HPDE6-E6E7 (cell line): ENCODE results near the gene COLEC12.
"Not testable (repeated sequence)": the region's sequence is repeated elsewhere in the genome, so short reads cannot be mapped to it uniquely, and the experiment has no call there.

Experiments used
- DNase-seq: peaks from one replicate; pipeline ENCODE4 v3.0.0; 2011; ENCODE audit warnings: missing footprints; ENCODE audit errors: extremely low spot score

Gene COLEC12

DNA sequence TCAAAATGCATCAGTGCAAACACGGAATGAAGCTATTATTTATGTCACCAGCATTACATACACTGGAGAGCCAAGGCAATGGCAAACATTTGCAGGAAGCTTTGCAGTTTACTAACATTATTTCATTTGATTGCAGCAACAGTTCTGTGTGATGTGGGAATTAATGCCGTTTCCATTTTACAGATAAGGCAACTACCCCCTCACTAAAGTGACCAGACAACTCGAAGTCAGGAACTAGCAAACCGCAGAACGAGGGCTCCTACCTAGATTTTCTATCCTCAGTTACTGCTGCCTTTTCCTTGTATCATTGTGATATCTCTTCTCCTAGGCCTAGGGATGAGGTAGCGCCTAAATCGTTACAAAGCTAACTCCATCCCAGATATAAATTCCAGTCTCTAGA, 85.5 kb downstream of the COLEC12 start:
- no peak for DNase-seq

DNA sequence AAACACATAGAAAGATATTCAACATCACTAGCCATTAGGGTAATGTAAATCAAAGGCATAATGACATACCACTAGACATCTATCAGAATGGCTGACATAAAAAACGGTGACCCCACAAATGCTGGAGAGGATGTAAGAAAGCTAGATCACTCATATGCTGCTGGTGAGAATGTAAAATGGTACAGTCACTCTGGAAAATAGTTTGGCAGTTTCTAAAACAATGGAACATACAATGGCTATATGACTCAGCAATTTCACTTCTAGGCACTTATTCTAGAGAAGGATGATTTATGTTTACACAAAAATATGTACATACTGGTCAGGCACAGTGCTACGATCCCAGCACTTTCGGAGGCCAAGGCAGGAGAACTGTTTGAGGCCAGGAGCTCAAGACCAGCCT, 87.3 kb downstream of the COLEC12 start:
- no peak for DNase-seq

- DNase-seq, result no peak
Measured at GRCh38 chr18:410047-410455, 90.5 kb downstream of the COLEC12 start.

DNA sequence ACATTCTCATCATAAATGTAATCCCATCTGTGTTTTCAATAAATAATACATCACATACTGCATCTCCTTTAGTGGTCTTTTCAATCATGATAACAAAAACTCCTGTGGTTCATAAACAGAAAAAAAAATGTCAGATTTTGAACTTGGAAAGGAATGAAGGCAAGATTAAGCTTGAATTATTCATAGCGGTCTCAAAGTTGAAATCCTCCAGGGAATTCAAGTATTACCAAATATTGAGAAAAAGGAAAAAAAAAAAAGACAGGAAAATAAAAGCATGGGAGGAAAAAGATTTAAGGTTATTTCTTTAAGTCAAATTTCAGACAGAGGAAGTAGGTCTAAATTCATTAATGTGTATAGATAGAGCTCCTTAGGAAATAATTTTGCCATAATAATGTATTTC, 92.1 kb downstream of the COLEC12 start:
- DNase-seq, result no peak

DNA sequence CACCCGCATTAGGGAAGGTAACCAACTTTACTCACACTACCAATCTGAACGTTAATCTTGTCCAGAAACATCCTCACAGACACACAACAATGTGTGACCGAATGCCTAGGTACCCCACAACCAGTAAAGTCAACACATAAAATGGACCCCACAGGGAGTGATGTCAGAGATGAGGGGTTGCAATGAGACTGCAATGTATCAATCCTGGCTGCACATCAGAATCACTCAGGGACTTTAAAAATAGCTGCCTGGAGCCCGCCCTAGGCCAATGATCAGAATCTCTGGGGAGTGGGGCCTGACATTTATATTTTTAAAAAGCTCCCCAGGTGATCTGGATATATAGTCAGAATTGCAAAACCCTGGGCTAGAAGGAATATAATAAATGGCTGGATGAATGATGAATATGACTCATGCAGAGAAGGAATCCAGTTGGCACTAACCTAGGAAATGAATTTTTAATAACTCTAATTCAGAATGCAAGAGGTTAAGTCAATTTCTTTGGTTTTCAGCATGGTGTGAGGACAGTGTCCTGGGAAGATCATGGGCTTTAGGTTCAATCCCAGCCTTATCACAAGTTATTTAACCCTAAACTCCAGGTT, 92.8 kb downstream of the COLEC12 start:
- DNase-seq, result no peak

DNA sequence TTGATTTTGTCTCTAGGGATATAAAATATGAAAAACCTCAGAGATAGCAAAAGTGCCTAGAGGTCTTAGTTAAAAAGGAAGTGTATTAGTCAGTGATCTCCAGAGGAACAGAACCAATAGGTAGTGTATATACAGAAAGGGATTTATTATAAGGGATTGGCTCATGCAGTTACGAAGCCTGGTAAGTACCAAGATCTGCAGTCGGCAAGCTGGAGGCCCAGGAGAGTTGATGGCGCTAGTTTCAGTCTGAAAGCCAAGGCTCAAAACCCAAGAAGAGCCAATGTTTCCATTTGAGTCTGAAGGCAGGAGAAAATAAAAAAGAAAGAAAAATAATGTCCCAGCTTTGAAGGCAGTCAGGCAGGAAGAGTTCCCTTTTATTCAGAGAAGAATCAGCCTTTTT, 93.3 kb downstream of the COLEC12 start:
- DNase-seq, result no peak

DNA sequence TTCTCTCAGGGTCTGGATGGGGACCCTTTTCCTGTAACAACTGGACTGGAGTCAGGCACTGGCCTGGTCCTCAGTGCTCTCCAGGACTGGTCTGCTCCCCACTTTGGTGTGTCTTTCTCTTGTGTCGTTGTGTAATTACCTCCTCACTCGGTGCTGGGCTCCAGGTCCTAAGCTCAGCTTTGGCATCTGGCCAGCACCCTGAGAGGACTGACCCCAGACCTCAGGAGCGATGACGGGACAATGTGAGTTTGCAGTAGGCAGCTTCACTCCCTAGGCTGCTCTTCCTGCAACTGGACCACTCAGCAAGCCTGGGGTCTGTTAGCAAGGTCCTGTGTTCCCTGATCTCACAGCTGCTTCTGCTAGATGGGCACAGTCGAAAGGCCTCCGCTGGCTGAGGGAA, 93.8 kb downstream of the COLEC12 start:
- DNase-seq, result no peak

DNA sequence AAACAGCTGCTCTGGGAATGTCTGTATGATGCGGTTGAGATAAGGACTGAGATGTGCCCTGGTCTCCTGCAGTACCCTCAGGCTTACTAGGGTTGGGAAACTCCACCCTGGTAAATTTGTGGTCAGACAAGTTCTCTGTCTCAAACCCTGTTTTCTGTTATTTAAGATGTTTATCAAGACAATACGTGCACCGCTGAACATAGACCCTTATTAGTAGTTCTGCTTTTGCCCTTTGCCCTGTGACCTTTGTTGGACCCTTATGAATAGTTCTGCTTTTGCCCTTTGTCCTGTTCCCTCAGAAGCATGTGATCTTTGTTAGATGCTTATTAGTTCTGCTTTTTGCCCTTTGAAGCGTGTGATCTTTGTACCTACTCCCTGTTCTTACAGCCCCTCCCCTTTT, 95.5 kb downstream of the COLEC12 start:
- DNase-seq, result not testable (repeated sequence)

DNA sequence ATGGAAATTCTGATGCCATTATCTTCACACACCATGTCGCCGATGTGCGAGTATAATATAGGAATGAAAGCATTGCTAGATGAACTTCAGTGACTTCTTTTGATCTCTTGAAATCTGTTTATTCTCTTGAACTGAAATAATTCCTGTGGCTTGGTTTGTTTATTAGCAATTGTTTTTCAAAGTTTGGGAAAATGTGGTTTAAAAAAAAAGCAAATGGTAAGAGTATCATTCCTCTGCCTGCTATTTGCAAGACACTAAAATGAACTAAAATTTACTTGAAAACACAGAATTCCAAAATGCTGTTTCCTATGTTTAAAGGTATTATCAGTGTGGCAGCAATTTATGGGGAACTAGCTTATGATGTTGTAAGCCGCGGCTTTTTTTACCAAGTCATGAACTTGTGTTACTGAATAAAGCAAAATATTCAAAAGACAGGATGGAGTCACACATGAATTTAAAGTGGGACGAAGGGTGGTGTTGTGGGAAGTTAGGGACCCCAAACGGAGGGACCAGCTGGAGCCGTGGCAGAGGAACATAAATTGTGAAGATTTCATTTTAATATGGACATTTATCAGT, 96.4 kb downstream of the COLEC12 start:
- no peak for DNase-seq

DNA sequence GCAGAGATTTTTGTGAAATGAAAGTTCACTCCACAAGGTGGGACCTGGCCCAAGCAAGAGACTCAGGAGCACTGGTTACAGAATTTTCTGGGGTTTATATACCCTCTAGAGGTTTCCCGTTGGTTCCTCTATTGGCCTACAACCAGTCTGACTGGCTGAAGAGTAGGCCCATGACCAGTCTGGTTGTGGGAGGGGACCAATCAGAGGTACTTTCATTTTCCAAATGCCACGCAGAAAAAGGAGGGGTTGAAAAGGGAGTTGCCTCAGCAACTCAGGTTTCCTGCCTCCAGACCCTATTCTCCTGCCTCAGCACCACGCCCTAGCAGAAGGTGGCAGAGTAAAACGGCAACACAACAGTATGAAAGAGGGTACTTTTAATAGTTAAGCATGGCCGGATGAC, 98.4 kb downstream of the COLEC12 start:
- no peak for DNase-seq

GRCh38 chr18:400456-400855, 100.0 kb downstream of the COLEC12 start:
- no peak for DNase-seq

GRCh38 chr18:399631-400135, 100.8 kb downstream of the COLEC12 start:
- DNase-seq, result no peak

GRCh38 chr18:398935-399630, 101.4 kb downstream of the COLEC12 start:
- no peak for DNase-seq

DNA sequence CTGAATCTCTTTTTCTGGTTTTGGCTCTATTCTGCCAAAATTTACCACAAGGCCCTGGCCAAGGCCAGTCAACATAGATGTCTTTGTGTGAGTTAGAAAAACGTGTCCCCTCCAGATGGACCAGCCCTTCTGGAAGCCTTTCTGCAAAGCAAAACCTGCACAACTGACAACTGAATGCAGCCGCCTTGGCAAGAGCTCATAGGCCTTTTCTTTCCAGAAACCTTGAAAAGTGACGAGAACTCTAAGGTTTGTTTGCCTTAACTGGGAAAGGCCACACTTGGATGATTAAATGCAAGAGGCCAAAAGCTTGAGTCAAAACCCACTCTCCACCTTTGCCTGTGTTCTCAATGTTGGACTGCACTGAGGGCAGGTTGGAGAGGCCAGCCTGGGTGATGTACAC, 103.9 kb downstream of the COLEC12 start:
- DNase-seq, result no peak

DNA sequence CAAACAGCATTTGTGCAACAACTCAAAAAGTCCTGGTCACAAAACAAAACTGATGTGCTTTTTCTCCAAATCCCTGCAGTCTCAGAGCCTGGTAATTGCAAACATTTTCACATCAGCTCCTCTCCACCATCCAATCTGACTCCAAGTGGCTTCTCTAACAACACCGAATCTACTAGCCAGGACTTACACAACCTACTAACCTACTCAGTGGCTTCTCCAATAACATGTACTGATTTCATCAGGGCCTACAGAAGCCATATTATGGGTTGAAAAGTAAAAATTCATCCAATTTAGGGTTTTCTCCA, 104.3 kb downstream of the COLEC12 start:
- DNase-seq, result no peak

GRCh38 chr18:395456-396250, 104.8 kb downstream of the COLEC12 start:
- no peak for DNase-seq

DNA sequence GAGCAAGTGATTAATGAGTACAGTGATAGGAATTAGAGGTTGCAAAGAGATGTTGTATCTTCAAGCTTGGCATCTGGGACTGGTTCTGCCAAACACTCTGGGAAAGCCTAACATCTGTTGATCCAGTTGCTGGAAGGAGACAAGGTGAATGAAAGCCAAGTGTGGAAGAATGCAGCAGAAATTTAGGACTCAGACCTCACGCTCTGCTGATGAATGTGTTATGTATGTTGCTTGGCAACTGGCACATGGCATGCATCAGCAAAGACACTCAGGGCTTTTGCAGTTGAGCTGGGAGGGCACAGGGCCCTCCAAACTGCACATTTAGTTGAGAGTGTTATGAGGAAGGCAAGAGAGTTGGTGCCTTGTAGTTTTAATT, 105.5 kb downstream of the COLEC12 start:
- DNase-seq, result no peak

GRCh38 chr18:394262-394986, 106.1 kb downstream of the COLEC12 start:
- DNase-seq, result no peak

DNA sequence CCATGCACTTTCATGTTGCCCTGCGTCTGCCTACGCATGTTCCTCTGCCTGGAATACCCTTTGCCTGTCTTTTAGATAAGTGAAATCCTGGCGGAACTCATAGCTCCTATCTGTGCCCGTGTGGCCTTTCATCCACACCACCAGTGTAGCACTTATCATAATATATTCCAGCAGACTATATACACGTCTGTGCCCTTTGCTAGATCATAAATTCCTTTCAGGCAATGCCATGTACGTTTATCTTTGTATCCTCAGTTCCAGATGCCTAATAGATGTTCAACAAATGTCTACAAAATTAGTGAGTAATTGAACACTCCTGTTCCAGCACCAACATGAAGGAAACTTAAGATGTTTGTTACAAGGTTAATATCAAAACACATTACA, 106.9 kb downstream of the COLEC12 start:
- DNase-seq, result no peak

- no peak for DNase-seq
Measured at GRCh38 chr18:392928-393573, 107.5 kb downstream of the COLEC12 start.

DNA sequence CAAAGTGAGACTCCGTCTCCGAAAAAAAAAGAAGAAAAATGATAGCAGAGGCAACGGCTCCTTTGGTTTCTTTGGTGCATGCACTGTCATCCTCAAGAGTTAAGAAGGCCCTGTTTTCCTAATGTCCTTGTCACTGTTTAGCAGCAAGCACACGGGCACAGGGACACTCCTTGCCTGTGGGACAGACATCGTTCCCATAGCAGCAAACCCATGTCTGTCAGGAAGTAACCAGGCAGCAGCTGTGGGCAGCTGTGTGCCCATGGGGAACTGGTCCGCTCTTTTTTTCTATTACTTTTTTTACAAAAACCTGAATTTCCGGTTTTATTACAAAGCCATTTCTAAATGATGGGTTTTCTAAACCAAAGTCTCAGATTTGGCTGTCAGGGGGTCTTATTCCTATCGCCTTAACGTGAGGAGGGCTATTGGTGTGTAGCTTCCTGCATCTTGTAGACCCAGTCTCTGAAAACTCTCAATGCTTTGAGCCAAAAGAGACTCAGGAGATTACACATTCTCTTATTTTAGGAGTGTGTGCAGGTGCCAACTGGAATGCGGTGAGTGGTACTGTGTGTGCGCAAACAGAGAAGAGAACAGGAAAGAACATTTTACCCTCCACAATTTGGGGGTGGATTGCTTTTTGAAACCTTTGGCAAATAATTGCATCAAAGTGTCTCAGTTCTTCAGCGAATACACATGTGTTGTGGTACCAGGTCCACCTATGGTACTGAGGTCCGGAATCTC, 109.6 kb downstream of the COLEC12 start:
- DNase-seq, result no peak
